Measurements from ENCODE around the gene MED17.

DNA sequence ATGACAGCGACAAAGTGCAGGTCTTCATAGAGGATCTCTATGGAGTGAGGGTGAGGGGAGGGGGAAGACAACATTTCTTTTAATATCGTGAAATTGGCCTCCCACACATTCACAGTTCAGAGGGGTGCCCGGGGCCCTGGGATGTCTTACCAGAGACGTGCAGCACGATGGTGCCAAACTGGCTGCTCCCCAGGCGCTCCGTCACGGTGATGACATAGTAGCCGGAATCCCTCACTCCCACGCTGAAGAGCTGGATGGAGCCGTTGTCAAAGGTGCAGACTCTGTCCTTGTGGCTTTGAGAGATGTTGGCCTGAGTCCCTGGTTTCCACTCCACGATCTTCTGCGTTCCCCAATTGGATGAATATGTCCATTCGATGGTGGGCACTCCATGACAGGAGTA is 36.8 kb downstream of the MED17 start:
- TF ChIP-seq, protein P1, sequence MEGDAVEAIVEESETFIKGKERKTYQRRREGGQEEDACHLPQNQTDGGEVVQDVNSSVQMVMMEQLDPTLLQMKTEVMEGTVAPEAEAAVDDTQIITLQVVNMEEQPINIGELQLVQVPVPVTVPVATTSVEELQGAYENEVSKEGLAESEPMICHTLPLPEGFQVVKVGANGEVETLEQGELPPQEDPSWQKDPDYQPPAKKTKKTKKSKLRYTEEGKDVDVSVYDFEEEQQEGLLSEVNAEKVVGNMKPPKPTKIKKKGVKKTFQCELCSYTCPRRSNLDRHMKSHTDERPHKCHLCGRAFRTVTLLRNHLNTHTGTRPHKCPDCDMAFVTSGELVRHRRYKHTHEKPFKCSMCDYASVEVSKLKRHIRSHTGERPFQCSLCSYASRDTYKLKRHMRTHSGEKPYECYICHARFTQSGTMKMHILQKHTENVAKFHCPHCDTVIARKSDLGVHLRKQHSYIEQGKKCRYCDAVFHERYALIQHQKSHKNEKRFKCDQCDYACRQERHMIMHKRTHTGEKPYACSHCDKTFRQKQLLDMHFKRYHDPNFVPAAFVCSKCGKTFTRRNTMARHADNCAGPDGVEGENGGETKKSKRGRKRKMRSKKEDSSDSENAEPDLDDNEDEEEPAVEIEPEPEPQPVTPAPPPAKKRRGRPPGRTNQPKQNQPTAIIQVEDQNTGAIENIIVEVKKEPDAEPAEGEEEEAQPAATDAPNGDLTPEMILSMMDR (IDR thresholded peaks at IDR 0.05; ENCODE audit: low read length) = no peak
- TF ChIP-seq EZH2 (IDR thresholded peaks at IDR 0.05; ENCODE audit: borderline replicate concordance, low read length) = no peak

Measured in OCI-LY1 (cell line).